Lower lobe of right lung (tissue), 2 donors: ENCODE results near the gene DAAM2. TPM values are rescaled to one million over a fixed set of nuclear protein-coding genes. Genes with fewer than 3 reads are reported as not detected.

ENCODE experiments used
- ATAC-seq, 2 donors: fragments of 200-7000 bp; cut with Tn5 transposase; one replicate each; pipeline ENCODE4 v1.9.1; 2020 to 2022; ENCODE audit warnings: mild to moderate bottlenecking in 2 of 2, moderate library complexity in 2 of 2
- DNase-seq: peaks from one replicate; pipeline ENCODE4 v3.0.0-alpha.2; 2020
- H3K27ac ChIP-seq: fragments of 200-600 bp; one replicate; pipeline ENCODE4 v1.8.0; 2022
- H3K27me3 ChIP-seq: fragments of 200-600 bp; one replicate; pipeline ENCODE4 v1.8.0; 2022; ENCODE audit warnings: low read depth
- H3K36me3 ChIP-seq: fragments of 200-600 bp; one replicate; pipeline ENCODE4 v1.8.0; 2022; ENCODE audit warnings: mild to moderate bottlenecking
- H3K4me1 ChIP-seq: fragments of 200-600 bp; one replicate; pipeline ENCODE4 v1.8.0; 2022
- H3K4me3 ChIP-seq: fragments of 200-600 bp; one replicate; pipeline ENCODE4 v1.8.0; 2022; ENCODE audit warnings: mild to moderate bottlenecking
- H3K9me3 ChIP-seq: fragments of 200-600 bp; one replicate; pipeline ENCODE4 v1.8.0; 2022
- intact Hi-C: fragments of 100-400 bp; cut with DNase I; formaldehyde crosslinking; loops from one replicate; pipeline ENCODE4 v1.11.0; 2022
- total RNA-seq: library from RNA; stranded (reverse); fragmentation: NEBNext Ultra II Directional; extraction: Animal tissue kit (Norgen Biotek cat#: 25700); gene quantifications from one replicate; pipeline ENCODE4 v1.2.1, GENCODE V29; 2021
- TF ChIP-seq, protein P1 (sequence below): fragments of 200-600 bp; IDR thresholded peaks from one replicate; pipeline ENCODE4 v1.8.0; 2022; ENCODE audit warnings: antibody characterized with exemption, mild to moderate bottlenecking
- donor health status: DM: no; HTN: yes; CAD: no; lungs with severe emphysema.

Gene DAAM2
- total RNA-seq, 1 donor from 2014 or later = 29.0 TPM

DNA sequence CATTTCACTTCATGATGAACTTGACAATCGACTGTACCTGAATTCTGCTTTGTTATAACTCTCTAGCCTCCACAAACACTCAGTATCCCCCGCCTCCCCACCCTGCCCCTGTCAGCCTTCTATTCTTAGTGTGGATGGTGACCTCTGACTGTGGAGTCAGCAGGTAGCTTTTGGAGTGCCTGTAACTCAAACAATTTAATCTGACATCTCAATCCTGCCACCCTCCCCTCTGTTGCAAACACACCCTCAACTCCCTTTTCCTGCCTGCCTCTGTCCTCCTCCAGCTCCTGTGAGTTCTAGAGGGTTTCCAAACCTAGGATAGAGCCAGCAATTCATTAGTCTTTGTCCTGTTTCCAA is 20.3 kb downstream of the DAAM2 start:
- no peak overlapping the region for H3K4me3 ChIP-seq
- ATAC-seq = peak; percentile 34 to 76
- no peaks in the 10 kb centered on the region for H3K36me3 ChIP-seq
- intact Hi-C loops = no loop called here
- peaks cover 41% of the 10 kb centered on the region for H3K4me1 ChIP-seq
- no peaks in the 10 kb centered on the region for H3K27me3 ChIP-seq
- TF ChIP-seq, protein P1, sequence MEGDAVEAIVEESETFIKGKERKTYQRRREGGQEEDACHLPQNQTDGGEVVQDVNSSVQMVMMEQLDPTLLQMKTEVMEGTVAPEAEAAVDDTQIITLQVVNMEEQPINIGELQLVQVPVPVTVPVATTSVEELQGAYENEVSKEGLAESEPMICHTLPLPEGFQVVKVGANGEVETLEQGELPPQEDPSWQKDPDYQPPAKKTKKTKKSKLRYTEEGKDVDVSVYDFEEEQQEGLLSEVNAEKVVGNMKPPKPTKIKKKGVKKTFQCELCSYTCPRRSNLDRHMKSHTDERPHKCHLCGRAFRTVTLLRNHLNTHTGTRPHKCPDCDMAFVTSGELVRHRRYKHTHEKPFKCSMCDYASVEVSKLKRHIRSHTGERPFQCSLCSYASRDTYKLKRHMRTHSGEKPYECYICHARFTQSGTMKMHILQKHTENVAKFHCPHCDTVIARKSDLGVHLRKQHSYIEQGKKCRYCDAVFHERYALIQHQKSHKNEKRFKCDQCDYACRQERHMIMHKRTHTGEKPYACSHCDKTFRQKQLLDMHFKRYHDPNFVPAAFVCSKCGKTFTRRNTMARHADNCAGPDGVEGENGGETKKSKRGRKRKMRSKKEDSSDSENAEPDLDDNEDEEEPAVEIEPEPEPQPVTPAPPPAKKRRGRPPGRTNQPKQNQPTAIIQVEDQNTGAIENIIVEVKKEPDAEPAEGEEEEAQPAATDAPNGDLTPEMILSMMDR = no peak
- no peak for DNase-seq
- H3K27ac ChIP-seq = no peak overlapping the region
- H3K9me3 ChIP-seq = no peaks in the 10 kb centered on the region

DNA sequence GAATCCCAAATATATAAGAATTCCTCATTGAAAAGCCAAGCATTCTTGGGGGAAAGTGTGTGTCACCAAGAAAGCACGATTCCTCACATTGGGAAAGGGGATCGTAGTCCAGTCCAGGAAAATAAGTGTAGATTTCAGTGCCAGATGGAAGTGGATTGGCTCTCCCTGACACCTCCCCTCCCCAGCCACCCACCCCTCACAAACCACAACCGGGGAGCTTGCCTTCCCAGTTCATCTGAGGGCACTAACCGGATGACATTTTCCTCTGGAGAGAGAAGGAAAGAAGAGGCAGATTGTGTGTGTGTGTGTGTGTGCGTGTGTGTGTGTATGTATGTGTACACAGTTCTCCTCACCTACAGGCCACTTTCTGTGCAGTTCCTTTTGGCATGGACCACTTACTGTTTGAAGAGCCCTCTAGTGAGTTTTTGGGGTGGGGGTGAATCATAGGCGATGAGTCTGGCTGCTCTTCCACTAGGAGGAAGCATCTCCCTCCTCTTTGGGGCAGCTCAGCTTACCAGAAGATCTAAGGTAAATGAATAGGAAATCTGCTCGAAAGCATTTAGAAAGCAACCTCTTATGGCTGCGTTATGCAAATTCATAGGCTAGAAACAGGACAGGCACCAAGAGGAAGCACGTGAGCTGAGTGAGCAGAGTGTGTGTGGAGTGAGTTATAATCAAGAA is 20.8 kb downstream of the DAAM2 start:
- DNase-seq (no peak), ATAC-seq (peak; percentile 63 to 69)
- Histone ChIP-seq H3K36me3 (no peaks in the 10 kb centered on the region), H3K9me3 (no peaks in the 10 kb centered on the region), H3K27me3 (no peaks in the 10 kb centered on the region), H3K27ac (peak overlapping the region; percentile 31), H3K4me3 (no peak overlapping the region), H3K4me1 (peaks cover 39% of the 10 kb centered on the region)
- TF ChIP-seq, protein P1 = no peak
- intact Hi-C loops = no loop called here

DNA sequence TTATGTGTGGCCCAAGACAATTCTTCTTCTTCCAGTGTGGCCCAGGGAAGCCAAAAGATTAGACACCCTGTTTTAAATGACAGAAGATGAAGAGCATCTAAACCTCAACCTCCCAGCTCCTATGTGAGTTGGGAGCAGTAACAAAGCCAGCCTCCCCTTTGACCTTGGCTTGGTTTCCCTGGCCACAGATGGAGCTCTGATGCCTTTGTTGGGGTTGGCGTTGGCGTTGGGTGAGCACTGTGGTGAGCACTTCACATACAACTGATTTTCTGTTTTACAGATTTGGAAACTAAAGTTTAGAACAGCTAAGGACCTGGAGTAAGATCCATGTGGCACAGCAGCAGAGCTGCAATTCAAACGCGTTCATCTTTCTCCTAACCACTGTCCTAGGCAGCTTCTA is 22.1 kb downstream of the DAAM2 start:
- H3K27me3 ChIP-seq = no peaks in the 10 kb centered on the region
- H3K4me1 ChIP-seq = peaks cover 38% of the 10 kb centered on the region
- no peaks in the 10 kb centered on the region for H3K9me3 ChIP-seq
- no peaks in the 10 kb centered on the region for H3K36me3 ChIP-seq
- H3K4me3 ChIP-seq = no peak overlapping the region
- H3K27ac ChIP-seq = no peak overlapping the region
- TF ChIP-seq, protein P1 = no peak
- DNase-seq = no peak
- intact Hi-C loops = no loop called here
- no peak for ATAC-seq

DNA sequence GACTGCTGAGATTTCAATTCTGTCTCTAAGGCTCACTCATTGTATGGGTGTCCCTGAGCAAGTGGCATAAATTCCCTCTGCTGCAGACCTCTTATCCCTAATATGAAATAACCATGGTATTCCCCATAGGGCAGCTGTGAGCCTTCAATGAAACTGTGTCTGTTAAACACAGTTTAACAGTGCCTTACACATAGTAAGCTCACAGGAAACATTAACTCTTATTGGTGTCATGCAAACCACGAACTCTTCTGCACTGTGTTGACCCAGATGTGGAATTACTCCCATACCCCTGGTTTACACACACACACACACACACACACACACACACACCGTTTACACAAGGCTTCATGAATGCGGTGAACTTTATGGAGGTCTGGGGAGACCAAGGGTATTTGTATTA is 23.2 kb downstream of the DAAM2 start:
- Histone ChIP-seq H3K9me3 (no peaks in the 10 kb centered on the region), H3K36me3 (no peaks in the 10 kb centered on the region), H3K4me1 (peaks cover 36% of the 10 kb centered on the region), H3K4me3 (no peak overlapping the region), H3K27me3 (no peaks in the 10 kb centered on the region), H3K27ac (no peak overlapping the region)
- intact Hi-C loops = no loop called here
- ATAC-seq (no peak), DNase-seq (no peak)
- TF ChIP-seq, protein P1 = no peak

DNA sequence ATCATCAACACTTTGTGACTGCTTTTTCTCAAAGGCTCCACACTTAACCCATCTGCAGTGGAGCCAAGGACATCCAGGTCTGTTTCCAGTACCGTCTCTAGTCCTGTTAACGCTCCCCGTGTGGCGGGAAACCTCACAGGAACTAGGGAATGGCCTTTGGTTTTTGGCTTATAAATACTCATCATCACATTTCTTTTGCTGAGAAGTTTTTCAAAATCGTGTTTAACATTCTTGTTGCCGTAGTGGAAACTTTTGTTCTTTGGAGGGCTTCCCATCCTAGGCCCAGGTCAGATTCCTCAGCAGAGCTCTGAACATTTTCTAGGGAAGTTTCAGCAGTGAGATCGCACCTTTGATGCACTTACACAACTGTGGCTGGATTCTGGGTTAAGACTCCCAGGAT is 24.6 kb downstream of the DAAM2 start:
- TF ChIP-seq, protein P1 = no peak
- Histone ChIP-seq H3K27me3 (no peaks in the 10 kb centered on the region), H3K9me3 (no peaks in the 10 kb centered on the region), H3K4me1 (peaks cover 45% of the 10 kb centered on the region), H3K27ac (no peak overlapping the region), H3K4me3 (no peak overlapping the region), H3K36me3 (no peaks in the 10 kb centered on the region)
- intact Hi-C loops = no loop called here
- DNase-seq (no peak), ATAC-seq (no peak)
